ENCODE measurements around the gene MYL6B. TPM values are rescaled to one million over a fixed set of nuclear protein-coding genes. Genes with fewer than 3 reads are reported as not detected.

Gene MYL6B
- total and polyA plus RNA-seq, 2 donors (not counting 3 experiments of a cell fraction or from before 2014, with no cell fraction given) = 135 to 185 TPM

GRCh38 chr12:56151672-56152131 is 685 bp upstream of the MYL6B start:
- H4K20me1 ChIP-seq (replicated peaks; ENCODE audit: control insufficient read depth, extremely low read depth, insufficient read depth, low read length) = no peaks in the 10 kb centered on the region
- peak overlapping the region; percentile 60 to 78 (median 71) for H3K4me3 ChIP-seq (replicated peaks in 1 of 3; ENCODE audit: insufficient read depth in 1 of 3, low read depth in 1 of 3, low read length in 3 of 3)
- peak overlapping the region; percentile 63 for H2AFZ ChIP-seq (ENCODE audit: low read depth, low read length)
- TSS peak; percentile 79 for BruUV-seq (replicated peaks)
- intact Hi-C loops (cut with micrococcal nuclease) (loop anchor here (1.0 kb wide), 1 partner anchor 23 kb away; the partner anchor contains the start of gene ESYT1), dilution Hi-C loops (cut with MboI; ENCODE audit: extremely low pct_ligation_motif_present, low sequenced_read_pairs) (no loop called here)
- ChIA-PET POLR2A (no interaction called here), CTCF (interaction anchor here (1.4 to 1.8 kb wide), 3 partner anchors 8 to 38 kb away, joined by 4 to 5 read pairs (median 5); partner anchors contain the start of genes ESYT1 and SMARCC2)
- peaks cover 0 to 7% of the 10 kb centered on the region in 2 experiments for H3K36me3 ChIP-seq (ENCODE audit: control insufficient read depth in 2 of 2, extremely low read depth in 1 of 2, insufficient read depth in 2 of 2, low read length in 2 of 2)
- no peaks in the 10 kb centered on the region for H3K27me3 ChIP-seq (ENCODE audit: control insufficient read depth in 2 of 2, insufficient read depth in 2 of 2, low read length in 2 of 2)
- peak; percentile 26 to 27 for TF ChIP-seq CTCF (IDR thresholded peaks at IDR 0.05; ENCODE audit: extremely low read depth in 1 of 2, insufficient read depth in 1 of 2, low read depth in 1 of 2, low read length in 2 of 2)
- no peak for TF ChIP-seq MAX (IDR thresholded peaks at IDR 0.05; ENCODE audit: insufficient read depth, insufficient read length)
- peak overlapping the region; percentile 58 for H3K4me2 ChIP-seq (ENCODE audit: insufficient read depth, low read length)
- DNase-seq (ENCODE audit: low read depth, low spot score) (no peak), FAIRE-seq (no peak)
- no peaks in the 10 kb centered on the region for H3K9me3 ChIP-seq (replicated peaks; ENCODE audit: control insufficient read depth, insufficient read depth, low read length)
- peaks cover 21% of the 10 kb centered on the region for H3K4me1 ChIP-seq (ENCODE audit: control insufficient read depth, extremely low read depth, insufficient read depth, low read length)
- peak overlapping the region; percentile 76 for H3K9ac ChIP-seq (replicated peaks; ENCODE audit: extremely low read depth, insufficient read depth, low read length)
- H3K27ac ChIP-seq (ENCODE audit: insufficient read depth, low read depth, low read length) = peak overlapping the region; percentile 51
- no peaks in the 10 kb centered on the region for H3K9me1 ChIP-seq (replicated peaks; ENCODE audit: control insufficient read depth, extremely low read depth, insufficient read depth, low read length)
- H3K79me2 ChIP-seq (ENCODE audit: control insufficient read depth, insufficient read depth, low read length) = peaks cover 4% of the 10 kb centered on the region
